Thyroid gland (tissue), 4 donors: ENCODE results near the gene ADGRF5.

ENCODE experiments used
- POLR2A ChIP-seq, 2 donors: fragments of 450-650 bp; IDR thresholded peaks; one replicate each; pipeline ENCODE4 v1.6.1; 2017; ENCODE audit warnings: antibody characterized with exemption in 2 of 2, mild to moderate bottlenecking in 2 of 2, moderate library complexity in 1 of 2
- TF ChIP-seq, protein P1 (sequence below), 6 experiments: fragments of 200-600 bp in 3 of 6; fragments of 450-650 bp in 3 of 6; sonication (generic) in 3 of 6; IDR thresholded peaks; one replicate each; pipeline ENCODE4 v1.5.1; 2016 to 2019; ENCODE audit warnings: antibody characterized with exemption in 6 of 6, mild to moderate bottlenecking in 2 of 6, inconsistent platforms in 1 of 6, moderate library complexity in 1 of 6

- TF ChIP-seq, protein P1, sequence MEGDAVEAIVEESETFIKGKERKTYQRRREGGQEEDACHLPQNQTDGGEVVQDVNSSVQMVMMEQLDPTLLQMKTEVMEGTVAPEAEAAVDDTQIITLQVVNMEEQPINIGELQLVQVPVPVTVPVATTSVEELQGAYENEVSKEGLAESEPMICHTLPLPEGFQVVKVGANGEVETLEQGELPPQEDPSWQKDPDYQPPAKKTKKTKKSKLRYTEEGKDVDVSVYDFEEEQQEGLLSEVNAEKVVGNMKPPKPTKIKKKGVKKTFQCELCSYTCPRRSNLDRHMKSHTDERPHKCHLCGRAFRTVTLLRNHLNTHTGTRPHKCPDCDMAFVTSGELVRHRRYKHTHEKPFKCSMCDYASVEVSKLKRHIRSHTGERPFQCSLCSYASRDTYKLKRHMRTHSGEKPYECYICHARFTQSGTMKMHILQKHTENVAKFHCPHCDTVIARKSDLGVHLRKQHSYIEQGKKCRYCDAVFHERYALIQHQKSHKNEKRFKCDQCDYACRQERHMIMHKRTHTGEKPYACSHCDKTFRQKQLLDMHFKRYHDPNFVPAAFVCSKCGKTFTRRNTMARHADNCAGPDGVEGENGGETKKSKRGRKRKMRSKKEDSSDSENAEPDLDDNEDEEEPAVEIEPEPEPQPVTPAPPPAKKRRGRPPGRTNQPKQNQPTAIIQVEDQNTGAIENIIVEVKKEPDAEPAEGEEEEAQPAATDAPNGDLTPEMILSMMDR (IDR thresholded peaks at IDR 0.05) = no peak
- TF ChIP-seq POLR2A (IDR thresholded peaks at IDR 0.05) = no peak
Measured at GRCh38 chr6:46915866-46916265, 5.9 kb downstream of the ADGRF5 start.
